OCI-LY7 (cell line): ENCODE measurements around the gene FMN1. TPM values are rescaled to one million over a fixed set of nuclear protein-coding genes. Genes with fewer than 3 reads are reported as not detected.

ENCODE experiments used
- BruUV-seq: library from RNA; stranded (reverse); fragments of 400-500 nt; replicated peaks from 2 replicates; lab custom pipeline; 2021; lab: Mats Ljungman, UMichigan
- CTCF ChIA-PET: fragments of 300-600 bp; sonication (Branson Sonifier 250); formaldehyde crosslinking; loops from one replicate; lab custom pipeline; 2022; ENCODE audit warnings: antibody characterized with exemption; ENCODE audit not compliant: unreplicated experiment; lab: Charles Lee
- POLR2A ChIA-PET: fragments of 300-600 bp; sonication (Branson Sonifier 250); formaldehyde crosslinking; loops from one replicate; lab custom pipeline; 2022; ENCODE audit warnings: antibody characterized with exemption; lab: Charles Lee
- DNase-seq: peaks from one replicate; pipeline ENCODE4 v3.0.0-alpha.2; 2015; ENCODE audit warnings: low spot score
- H2AFZ ChIP-seq: fragments of 200-600 bp; sonication (generic), shearing (Covaris generic); 2 replicates; pipeline ENCODE4 v1.6.1; 2014; ENCODE audit warnings: mild to moderate bottlenecking, antibody characterized with exemption, low read length, moderate library complexity
- H3K27ac ChIP-seq: fragments of 200-600 bp; sonication (generic); 2 replicates; pipeline ENCODE4 v1.5.1; 2014; ENCODE audit warnings: mixed run types, low read depth, mild to moderate bottlenecking, moderate library complexity, low read length, inconsistent platforms; ENCODE audit not compliant: poor library complexity, severe bottlenecking
- H3K36me3 ChIP-seq: fragments of 200-600 bp; sonication (generic); 2 replicates; pipeline ENCODE4 v1.6.1; 2014; ENCODE audit warnings: mild to moderate bottlenecking, antibody characterized with exemption, low read length, moderate library complexity, mixed read lengths; ENCODE audit not compliant: insufficient read depth
- H3K4me1 ChIP-seq: fragments of 200-600 bp; sonication (generic); 2 replicates; pipeline ENCODE4 v1.5.1; 2014; ENCODE audit warnings: mild to moderate bottlenecking, low read length; ENCODE audit not compliant: insufficient read depth, poor library complexity, severe bottlenecking
- H3K4me2 ChIP-seq: fragments of 200-600 bp; sonication (generic); 2 replicates; pipeline ENCODE4 v1.6.1; 2014; ENCODE audit warnings: mild to moderate bottlenecking, low read length
- H3K4me3 ChIP-seq: fragments of 200-600 bp; sonication (generic); 2 replicates; pipeline ENCODE4 v1.5.1; 2014; ENCODE audit warnings: mild to moderate bottlenecking, low read depth, low read length; ENCODE audit not compliant: poor library complexity, severe bottlenecking
- H3K79me2 ChIP-seq: fragments of 200-600 bp; sonication (generic); 2 replicates; pipeline ENCODE4 v1.6.1; 2016; ENCODE audit warnings: low read depth, mild to moderate bottlenecking, low read length, moderate library complexity, mixed read lengths; ENCODE audit not compliant: insufficient read depth
- H3K9me2 ChIP-seq: fragments of 200-600 bp; sonication (generic); 2 replicates; pipeline ENCODE4 v1.6.1; 2016; ENCODE audit warnings: mild to moderate bottlenecking, low read length, mixed read lengths; ENCODE audit not compliant: insufficient read depth
- H3K9me3 ChIP-seq: fragments of 200-600 bp; sonication (generic); 2 replicates; pipeline ENCODE4 v1.6.1; 2014; ENCODE audit warnings: mild to moderate bottlenecking, mixed run types, low read length, mixed read lengths
- H4K20me1 ChIP-seq: fragments of 200-600 bp; sonication (generic); 2 replicates; pipeline ENCODE4 v1.6.1; 2014; ENCODE audit warnings: mild to moderate bottlenecking, antibody characterized with exemption, low read length, moderate library complexity, mixed read lengths; ENCODE audit not compliant: insufficient read depth
- CTCF ChIP-seq: fragments of 200-600 bp; sonication (generic); conservative IDR thresholded peaks from 2 replicates; pipeline ENCODE4 v1.5.1; 2014; ENCODE audit warnings: mild to moderate bottlenecking, antibody characterized with exemption, low read length, moderate library complexity, mixed read lengths
- EZH2phosphoT487 ChIP-seq: fragments of 200-600 bp; sonication (generic); IDR thresholded peaks from 2 replicates; pipeline ENCODE4 v1.6.1; 2018; ENCODE audit warnings: low read depth, borderline replicate concordance, mild to moderate bottlenecking, mixed run types, antibody characterized with exemption, low read length, moderate library complexity, mixed read lengths
- intact Hi-C: fragments of 100-400 bp; cut with micrococcal nuclease; formaldehyde crosslinking; loops from one replicate; pipeline ENCODE4 v1.10.0; 2022; ENCODE audit not compliant: unreplicated experiment
- total RNA-seq, 2 experiments: library from RNA; depleted of rRNA in 1 of 2; stranded (reverse); fragments of >200 nt in 1 of 2; shearing (Covaris generic) in 1 of 2; gene quantifications; 2 replicates each; pipeline ENCODE4 v1.2.3, GENCODE V29; 2014 to 2022

FMN1 gene
- total RNA-seq, 2 experiments from 2014 or later: 3.2 to 4.2 TPM

GRCh38 chr15:32792436-32792835 lies 402.1 kb downstream of the FMN1 start:
- Histone ChIP-seq H2AFZ (no peak overlapping the region), H3K9me2 (no peaks in the 10 kb centered on the region), H4K20me1 (no peaks in the 10 kb centered on the region), H3K9me3 (no peaks in the 10 kb centered on the region), H3K36me3 (no peaks in the 10 kb centered on the region), H3K27ac (no peak overlapping the region), H3K4me1 (no peaks in the 10 kb centered on the region), H3K4me3 (no peak overlapping the region), H3K4me2 (no peak overlapping the region), H3K79me2 (no peaks in the 10 kb centered on the region)
- no TSS peak for BruUV-seq
- CTCF ChIA-PET: no interaction called here
- DNase-seq: no peak
- POLR2A ChIA-PET: interaction anchor here (0.7 kb wide), 2 partner anchors 40 to 682 kb away, joined by 4 to 6 read pairs; no protein-coding TSS in a partner anchor
- intact Hi-C loops: no loop called here
- TF ChIP-seq EZH2phosphoT487 (no peak), CTCF (no peak)

GRCh38 chr15:32790352-32790999 lies 404.0 kb downstream of the FMN1 start:
- ChIA-PET CTCF (no interaction called here), POLR2A (no interaction called here)
- intact Hi-C loops: no loop called here
- TF ChIP-seq CTCF: no peak
- no peak for TF ChIP-seq EZH2phosphoT487
- H3K9me3 ChIP-seq: no peaks in the 10 kb centered on the region
- no peak for DNase-seq
- H3K9me2 ChIP-seq: no peaks in the 10 kb centered on the region
- no peaks in the 10 kb centered on the region for H3K4me1 ChIP-seq
- no peaks in the 10 kb centered on the region for H4K20me1 ChIP-seq
- no peaks in the 10 kb centered on the region for H3K79me2 ChIP-seq
- H3K27ac ChIP-seq: no peak overlapping the region
- no peak overlapping the region for H2AFZ ChIP-seq
- no peak overlapping the region for H3K4me2 ChIP-seq
- H3K4me3 ChIP-seq: no peak overlapping the region
- BruUV-seq: no TSS peak
- H3K36me3 ChIP-seq: no peaks in the 10 kb centered on the region

DNA sequence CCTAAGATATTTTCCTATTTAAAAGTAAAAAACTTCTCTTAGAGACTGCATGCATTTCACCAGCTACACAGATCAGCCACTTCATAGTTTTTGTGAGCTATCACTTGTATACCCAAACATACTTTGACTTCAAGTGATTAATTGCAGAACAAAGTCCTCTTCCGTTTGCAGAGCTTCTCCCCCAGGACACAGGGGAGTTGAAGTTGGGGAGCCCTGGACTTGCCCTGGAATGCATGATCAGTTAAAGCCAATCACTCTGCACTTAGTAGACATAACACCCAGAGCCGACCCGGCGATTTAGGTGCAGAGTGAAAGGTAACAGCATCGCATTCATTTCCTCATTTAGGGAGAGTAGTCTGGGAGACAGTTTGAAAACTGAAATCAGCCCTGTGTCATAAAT lies 406.6 kb downstream of the FMN1 start:
- intact Hi-C loops: no loop called here
- Histone ChIP-seq H3K4me1 (no peaks in the 10 kb centered on the region), H3K4me3 (no peak overlapping the region), H4K20me1 (no peaks in the 10 kb centered on the region), H3K9me2 (no peaks in the 10 kb centered on the region), H3K36me3 (no peaks in the 10 kb centered on the region), H3K79me2 (no peaks in the 10 kb centered on the region), H3K9me3 (no peaks in the 10 kb centered on the region), H3K4me2 (no peak overlapping the region), H3K27ac (no peak overlapping the region), H2AFZ (no peak overlapping the region)
- no TSS peak for BruUV-seq
- POLR2A ChIA-PET: no interaction called here
- CTCF ChIA-PET: no interaction called here
- DNase-seq: no peak
- no peak for TF ChIP-seq EZH2phosphoT487
- TF ChIP-seq CTCF: no peak
